Prostate gland (tissue), 2 donors: ENCODE data around the gene CYP51A1.

Source experiments
- CTCF ChIP-seq, 4 experiments: fragments of 200-600 bp in 2 of 4; fragments of 450-650 bp in 2 of 4; sonication (generic) in 2 of 4; IDR thresholded peaks; 1 replicate in 3 of 4; 2 replicates in 1 of 4; pipeline ENCODE4 v1.5.1; 2016 to 2019; ENCODE audit warnings: antibody characterized with exemption in 4 of 4, mild to moderate bottlenecking in 2 of 4, moderate library complexity in 2 of 4
- POLR2A ChIP-seq: fragments of 450-650 bp; IDR thresholded peaks from one replicate; pipeline ENCODE4 v1.6.1; 2016; ENCODE audit warnings: antibody characterized with exemption, mild to moderate bottlenecking

DNA sequence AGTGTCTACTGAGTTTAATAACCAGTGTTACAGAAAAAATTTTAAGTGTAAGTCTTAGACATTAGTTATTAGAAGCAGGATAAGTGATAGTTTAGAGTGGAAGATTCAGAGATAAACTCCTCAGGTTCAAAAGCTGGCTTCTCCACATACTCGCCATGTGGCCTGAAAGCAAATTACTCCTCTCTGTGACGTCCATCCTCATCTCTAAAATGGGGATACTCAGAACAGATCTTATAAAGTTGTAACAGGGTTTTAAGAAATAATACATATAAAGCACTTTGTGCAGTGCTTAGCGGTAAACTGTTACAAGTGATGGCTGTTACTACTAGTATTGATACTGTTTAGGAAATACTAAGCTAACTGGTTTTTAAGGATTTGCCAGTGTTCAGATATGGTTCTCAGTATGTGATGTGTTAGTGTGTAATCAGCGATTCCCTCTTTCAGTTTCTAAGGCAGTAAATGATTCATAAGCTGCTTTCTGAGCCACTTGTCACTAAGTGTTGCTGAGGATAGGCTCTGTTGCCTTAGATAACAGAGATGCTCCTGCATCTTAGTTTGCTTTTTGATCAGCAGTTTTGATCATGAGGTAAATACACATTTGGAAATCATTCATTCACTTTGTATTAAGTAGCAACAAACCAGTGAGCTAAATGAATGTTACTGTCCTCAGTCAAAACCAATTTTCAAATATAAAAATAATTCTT lies 58.7 kb downstream of the CYP51A1 start:
- TF ChIP-seq CTCF (IDR thresholded peaks at IDR 0.05) (no peak), POLR2A (no peak)
